GM19467 (cell line): Measurements from ENCODE around the gene CADM2.
"Not testable (repeated sequence)": the region's sequence is repeated elsewhere in the genome, so short reads cannot be mapped to it uniquely, and the experiment has no call there.

Source experiments
- ATAC-seq: cut with Tn5 transposase; IDR thresholded peaks from one replicate; pipeline ENCODE4 v1.9.1; 2021; ENCODE audit warnings: mild to moderate bottlenecking, moderate library complexity; ENCODE audit not compliant: unreplicated experiment

Gene CADM2

GRCh38 chr3:84958495-84959469 is at the start of gene CADM2:
TSS of gene CADM2 (plus strand) at chr3:84958989.
- ATAC-seq = peak; percentile 91

- ATAC-seq = not testable (repeated sequence)
Measured at GRCh38 chr3:84918592-84918991, 40.2 kb upstream of the CADM2 start.

- no peak for ATAC-seq
Measured at GRCh38 chr3:84922682-84923081, 36.1 kb upstream of the CADM2 start.

GRCh38 chr3:84925571-84925970 is 33.2 kb upstream of the CADM2 start:
- ATAC-seq = no peak

- no peak for ATAC-seq
Measured at GRCh38 chr3:84943379-84943778, 15.4 kb upstream of the CADM2 start.

- no peak for ATAC-seq
Measured at GRCh38 chr3:84946240-84946639, 12.5 kb upstream of the CADM2 start.

GRCh38 chr3:84959470-84960271 is 882 bp downstream of the CADM2 start:
- no peak for ATAC-seq

- ATAC-seq = no peak
Measured at GRCh38 chr3:84960581-84960980, 1.8 kb downstream of the CADM2 start.

GRCh38 chr3:84961011-84961410 is 2.2 kb downstream of the CADM2 start:
- no peak for ATAC-seq

- no peak for ATAC-seq
Measured at GRCh38 chr3:84961521-84962255, 2.9 kb downstream of the CADM2 start.

GRCh38 chr3:84962415-84962814 is 3.6 kb downstream of the CADM2 start:
- ATAC-seq = no peak

- ATAC-seq = no peak
Measured at GRCh38 chr3:84963137-84963536, 4.3 kb downstream of the CADM2 start.

GRCh38 chr3:84965141-84965540 is 6.4 kb downstream of the CADM2 start:
- no peak for ATAC-seq

GRCh38 chr3:84967767-84968581 is 9.2 kb downstream of the CADM2 start:
- no peak for ATAC-seq

- no peak for ATAC-seq
Measured at GRCh38 chr3:84968701-84969235, 10.0 kb downstream of the CADM2 start.

- ATAC-seq = no peak
Measured at GRCh38 chr3:84974347-84974746, 15.6 kb downstream of the CADM2 start.

GRCh38 chr3:84977021-84977420 is 18.2 kb downstream of the CADM2 start:
- no peak for ATAC-seq

GRCh38 chr3:84978843-84979242 is 20.1 kb downstream of the CADM2 start:
- no peak for ATAC-seq

- no peak for ATAC-seq
Measured at GRCh38 chr3:84980011-84980410, 21.2 kb downstream of the CADM2 start.

- no peak for ATAC-seq
Measured at GRCh38 chr3:84980456-84980855, 21.7 kb downstream of the CADM2 start.
